Neutrophil (primary cell): ENCODE data around the gene UHRF1.
A peak's percentile ranks its signal among the peaks of the same experiment; 100 is the strongest.

Experiments used
- H3K27ac ChIP-seq: fragments of 200-600 bp; sonication (generic); 2 replicates; pipeline ENCODE4 v1.5.1; 2016; ENCODE audit warnings: mild to moderate bottlenecking, moderate library complexity
- H3K27me3 ChIP-seq: fragments of 200-600 bp; sonication (generic); 2 replicates; pipeline ENCODE4 v1.6.0; 2016; ENCODE audit warnings: mild to moderate bottlenecking
- H3K36me3 ChIP-seq: fragments of 200-600 bp; sonication (generic); 2 replicates; pipeline ENCODE4 v1.5.1; 2017
- H3K4me1 ChIP-seq, 2 experiments: fragments of 200-600 bp in 1 of 2; sonication (generic) in 1 of 2; 1 replicate in 1 of 2; 2 replicates in 1 of 2; pipeline versions ENCODE4 v1.5.1 to v1.6.1; 2013 to 2016; ENCODE audit warnings: low read depth in 1 of 2, low read length in 1 of 2, mild to moderate bottlenecking in 1 of 2, moderate library complexity in 1 of 2; ENCODE audit not compliant: control insufficient read depth in 1 of 2, insufficient read depth in 1 of 2
- H3K4me3 ChIP-seq, 2 experiments: fragments of 200-600 bp in 1 of 2; sonication (generic) in 1 of 2; 1 replicate in 1 of 2; 2 replicates in 1 of 2; pipeline ENCODE4 v1.5.1; 2013 to 2016; ENCODE audit warnings: low read depth in 1 of 2, low read length in 1 of 2, mild to moderate bottlenecking in 1 of 2, moderate library complexity in 1 of 2
- H3K9me3 ChIP-seq: fragments of 200-600 bp; sonication (generic); 2 replicates; pipeline ENCODE4 v1.5.1; 2016
- TF ChIP-seq, protein P1 (sequence below): fragments of 200-600 bp; sonication (generic); IDR thresholded peaks from 2 replicates; pipeline ENCODE4 v1.5.1; 2016; ENCODE audit warnings: antibody characterized with exemption

UHRF1 gene

DNA sequence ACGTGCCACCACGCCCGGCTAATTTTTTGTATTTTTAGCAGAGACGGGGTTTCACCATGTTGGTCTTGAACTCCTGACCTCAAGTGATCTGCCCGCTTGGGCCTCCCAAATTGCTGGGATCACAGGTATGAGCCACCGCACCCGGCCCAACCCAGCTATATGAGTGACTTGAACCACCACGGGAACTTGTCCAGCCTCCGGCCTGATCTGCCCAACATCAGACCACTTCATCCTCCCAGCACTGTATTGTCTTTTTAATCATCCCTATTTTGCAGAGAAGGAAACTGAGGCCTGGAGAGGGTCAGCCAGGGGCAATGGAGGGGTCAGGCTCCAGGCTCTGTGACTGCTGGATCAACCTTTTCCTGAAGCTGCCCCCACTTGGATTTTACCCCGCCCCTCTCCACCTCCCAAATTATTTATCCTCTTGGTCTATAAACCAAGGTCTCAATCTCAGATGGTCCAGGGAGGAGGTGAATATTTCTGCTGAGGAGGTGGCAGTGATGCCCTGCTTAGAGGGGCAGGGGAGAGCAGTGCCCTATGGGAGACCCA, 40.9 kb upstream of the UHRF1 start:
- peak overlapping the region; percentile 91 to 95 for H3K4me3 ChIP-seq
- TF ChIP-seq, protein P1, sequence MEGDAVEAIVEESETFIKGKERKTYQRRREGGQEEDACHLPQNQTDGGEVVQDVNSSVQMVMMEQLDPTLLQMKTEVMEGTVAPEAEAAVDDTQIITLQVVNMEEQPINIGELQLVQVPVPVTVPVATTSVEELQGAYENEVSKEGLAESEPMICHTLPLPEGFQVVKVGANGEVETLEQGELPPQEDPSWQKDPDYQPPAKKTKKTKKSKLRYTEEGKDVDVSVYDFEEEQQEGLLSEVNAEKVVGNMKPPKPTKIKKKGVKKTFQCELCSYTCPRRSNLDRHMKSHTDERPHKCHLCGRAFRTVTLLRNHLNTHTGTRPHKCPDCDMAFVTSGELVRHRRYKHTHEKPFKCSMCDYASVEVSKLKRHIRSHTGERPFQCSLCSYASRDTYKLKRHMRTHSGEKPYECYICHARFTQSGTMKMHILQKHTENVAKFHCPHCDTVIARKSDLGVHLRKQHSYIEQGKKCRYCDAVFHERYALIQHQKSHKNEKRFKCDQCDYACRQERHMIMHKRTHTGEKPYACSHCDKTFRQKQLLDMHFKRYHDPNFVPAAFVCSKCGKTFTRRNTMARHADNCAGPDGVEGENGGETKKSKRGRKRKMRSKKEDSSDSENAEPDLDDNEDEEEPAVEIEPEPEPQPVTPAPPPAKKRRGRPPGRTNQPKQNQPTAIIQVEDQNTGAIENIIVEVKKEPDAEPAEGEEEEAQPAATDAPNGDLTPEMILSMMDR = no peak
- peak overlapping the region; percentile 88 for H3K27ac ChIP-seq
- no peaks in the 10 kb centered on the region for H3K27me3 ChIP-seq
- no peaks in the 10 kb centered on the region for H3K9me3 ChIP-seq
- H3K4me1 ChIP-seq = peaks cover 20 to 23% of the 10 kb centered on the region in 2 experiments
- H3K36me3 ChIP-seq = no peaks in the 10 kb centered on the region

DNA sequence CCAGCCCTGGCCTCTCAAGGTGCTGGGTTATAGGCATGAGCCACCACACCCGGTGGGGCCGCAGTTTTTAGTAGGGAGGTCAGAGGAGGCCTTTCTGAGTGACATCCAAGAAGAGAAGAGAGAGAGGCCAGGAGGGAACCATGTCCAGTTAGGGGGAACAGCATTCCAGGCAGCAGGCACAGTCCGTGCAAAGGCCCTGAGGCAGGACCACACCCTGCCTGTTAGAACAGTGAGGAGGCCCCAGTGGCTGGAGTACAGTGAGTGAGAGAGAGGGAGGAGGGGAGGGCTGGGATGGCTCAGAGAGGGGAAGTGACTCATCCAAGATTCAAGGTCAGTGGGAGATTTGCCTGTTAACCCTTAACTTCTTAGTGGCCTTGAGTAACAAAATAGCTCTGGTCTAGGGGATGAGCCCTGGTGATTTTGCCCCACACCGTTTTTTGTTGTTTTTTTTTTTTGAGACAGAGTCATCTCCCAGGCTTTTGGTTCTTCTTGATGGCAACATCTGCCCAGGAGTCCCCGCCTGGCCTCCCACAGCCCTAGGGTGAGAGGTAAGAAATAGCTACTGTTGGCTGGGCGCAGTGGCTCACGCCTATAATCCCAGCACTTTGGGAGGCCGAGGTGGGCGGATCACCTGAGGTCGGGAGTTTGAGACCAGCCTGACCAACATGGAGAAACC, 39.1 kb upstream of the UHRF1 start:
- Histone ChIP-seq H3K36me3 (no peaks in the 10 kb centered on the region), H3K27ac (peak overlapping the region; percentile 27), H3K4me3 (no peak overlapping the region), H3K9me3 (no peaks in the 10 kb centered on the region), H3K4me1 (peaks cover 20 to 23% of the 10 kb centered on the region in 2 experiments), H3K27me3 (no peaks in the 10 kb centered on the region)
- TF ChIP-seq, protein P1 = no peak

DNA sequence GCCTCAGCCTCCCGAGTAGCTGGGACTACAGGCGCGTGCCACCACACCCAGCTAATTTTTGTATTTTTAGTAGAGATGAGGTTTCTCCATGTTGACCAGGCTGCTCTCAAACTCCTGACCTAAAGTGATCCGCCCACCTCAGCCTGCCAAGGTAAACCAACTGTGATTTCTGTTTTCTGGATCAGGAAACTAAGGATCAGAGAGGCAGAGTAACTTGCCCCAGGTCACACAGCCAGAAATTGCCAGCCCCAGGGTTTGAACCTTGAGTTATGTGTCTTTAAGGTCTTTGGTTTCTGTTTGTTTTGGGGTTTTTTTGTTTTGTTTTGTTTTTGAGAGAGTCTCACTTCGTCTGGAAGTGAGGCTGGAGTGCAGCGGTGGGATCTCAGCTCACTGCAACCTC, 37.6 kb upstream of the UHRF1 start:
- TF ChIP-seq, protein P1 = no peak
- Histone ChIP-seq H3K4me3 (no peak overlapping the region), H3K36me3 (no peaks in the 10 kb centered on the region), H3K9me3 (no peaks in the 10 kb centered on the region), H3K27ac (no peak overlapping the region), H3K27me3 (no peaks in the 10 kb centered on the region), H3K4me1 (peaks cover 12 to 16% of the 10 kb centered on the region in 2 experiments)

DNA sequence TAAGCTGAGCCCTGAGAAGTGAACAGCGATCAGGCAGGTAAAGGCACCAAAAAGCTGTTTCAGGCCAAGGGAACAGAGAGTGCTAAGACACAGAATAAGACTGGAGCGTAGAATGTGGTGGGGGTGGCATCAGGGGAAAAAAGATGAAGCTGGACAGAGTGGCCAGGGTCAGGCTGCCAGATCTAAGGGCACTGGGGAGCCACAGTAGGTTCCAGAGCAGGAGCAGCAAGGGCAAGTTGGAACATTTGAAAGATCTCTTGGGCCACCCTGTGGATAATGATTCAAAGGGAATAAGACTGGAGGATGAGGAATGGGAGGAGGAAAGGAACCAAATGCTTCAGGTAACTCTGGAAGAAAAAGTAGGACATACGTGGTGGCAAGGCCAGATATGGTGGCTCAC, 35.4 kb upstream of the UHRF1 start:
- peaks cover 19 to 21% of the 10 kb centered on the region in 2 experiments for H3K4me1 ChIP-seq
- H3K4me3 ChIP-seq = no peak overlapping the region
- H3K36me3 ChIP-seq = no peaks in the 10 kb centered on the region
- TF ChIP-seq, protein P1 = no peak
- peaks cover 13% of the 10 kb centered on the region for H3K27me3 ChIP-seq
- H3K9me3 ChIP-seq = no peaks in the 10 kb centered on the region
- H3K27ac ChIP-seq = no peak overlapping the region

DNA sequence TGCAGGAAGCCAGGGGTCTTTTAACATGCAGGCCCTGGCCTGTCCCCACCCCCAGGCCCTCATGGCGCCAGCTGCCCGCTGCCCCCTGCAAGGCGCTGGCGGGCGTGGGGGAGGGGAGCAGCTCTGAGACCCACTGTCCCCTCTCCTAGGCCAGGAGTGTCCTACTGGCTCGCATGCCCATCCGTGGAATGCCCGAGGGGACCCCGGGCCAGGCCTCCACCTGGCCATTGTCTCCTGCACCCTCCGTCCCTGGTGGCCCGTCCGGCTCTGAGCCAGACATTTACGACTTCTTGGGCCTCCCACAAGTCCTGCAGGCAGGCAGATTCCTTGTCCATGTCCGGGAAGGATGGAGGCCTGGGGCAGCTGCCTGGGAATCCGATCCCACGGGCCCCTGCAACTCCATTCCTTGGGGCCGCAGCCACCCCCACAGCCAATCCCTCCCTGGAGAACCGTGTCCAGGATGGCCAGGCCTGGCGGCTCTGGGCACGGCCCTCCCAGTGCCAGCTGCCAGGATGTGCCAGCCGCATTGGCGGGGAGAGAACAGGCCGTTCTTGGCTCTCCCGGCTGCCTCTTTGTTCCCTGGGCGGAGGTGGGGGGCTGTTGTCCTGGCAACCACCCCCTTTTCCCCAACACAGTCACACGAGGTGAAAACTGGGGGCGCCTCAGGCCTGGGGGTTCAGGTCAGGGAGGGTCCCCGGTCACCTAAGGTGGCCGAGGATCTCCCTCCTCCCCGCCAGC, 31.4 kb upstream of the UHRF1 start:
- H3K9me3 ChIP-seq = no peaks in the 10 kb centered on the region
- H3K4me1 ChIP-seq = peaks cover 15 to 19% of the 10 kb centered on the region in 2 experiments
- no peaks in the 10 kb centered on the region for H3K36me3 ChIP-seq
- peaks cover 13% of the 10 kb centered on the region for H3K27me3 ChIP-seq
- H3K4me3 ChIP-seq = no peak overlapping the region
- no peak overlapping the region for H3K27ac ChIP-seq
- TF ChIP-seq, protein P1 = no peak
